ENCODE measurements around the gene TMPRSS12. TPM values are rescaled to one million over a fixed set of nuclear protein-coding genes. Genes with fewer than 3 reads are reported as not detected.
"Not testable (repeated sequence)": the region's sequence is repeated elsewhere in the genome, so short reads cannot be mapped to it uniquely, and the experiment has no call there.

Gene TMPRSS12
- total and polyA plus RNA-seq, 2 donors (not counting 1 experiment from before 2014, with no cell fraction given), result not detected

GRCh38 chr12:50803230-50803875, 39.4 kb upstream of the TMPRSS12 start:
- Histone ChIP-seq H3K79me2 (ENCODE audit: control insufficient read depth, insufficient read depth, low read length) (no peaks in the 10 kb centered on the region), H2AFZ (ENCODE audit: insufficient read depth, low read depth, low read length, poor library complexity, severe bottlenecking) (no peak overlapping the region), H3K9me3 (ENCODE audit: control extremely low read depth in 1 of 3, control insufficient read depth in 2 of 3, insufficient read depth in 1 of 3, low read length in 2 of 3) (peaks cover 7 to 15% (median 10%) of the 10 kb centered on the region in 3 donors), H3K4me1 (ENCODE audit: control insufficient read depth in 2 of 2, insufficient read depth in 2 of 2, low read length in 2 of 2) (no peaks in the 10 kb centered on the region), H3K36me3 (replicated peaks in 1 of 2; ENCODE audit: control extremely low read depth in 1 of 2, control insufficient read depth in 1 of 2, extremely low read depth in 1 of 2, insufficient read depth in 2 of 2, low read length in 1 of 2) (peaks cover 15 to 25% of the 10 kb centered on the region in 2 experiments), H3K4me3 (ENCODE audit: control extremely low read depth in 1 of 5, extremely low read depth in 1 of 5, insufficient read depth in 1 of 5, low read depth in 2 of 5, low read length in 4 of 5) (no peak overlapping the region), H3K27me3 (replicated peaks in 1 of 4; ENCODE audit: control extremely low read depth in 1 of 4, control insufficient read depth in 3 of 4, insufficient read depth in 4 of 4, low read length in 3 of 4) (no peaks in the 10 kb centered on the region), H3K9ac (ENCODE audit: low read length) (no peak overlapping the region), H3K27ac (ENCODE audit: low read length in 2 of 2) (no peak overlapping the region), H4K20me1 (ENCODE audit: control insufficient read depth, insufficient read depth, low read length, poor library complexity, severe bottlenecking) (no peaks in the 10 kb centered on the region), H3K4me2 (replicated peaks; ENCODE audit: low read depth, low read length, poor library complexity, severe bottlenecking) (no peak overlapping the region)
- POLR2A ChIA-PET, result no interaction called here
- DNase-seq (no peak), ATAC-seq (ENCODE audit: low read depth) (no peak)
- H3K4me3 Mint-ChIP-seq, result no peak overlapping the region
- TF ChIP-seq CTCF (IDR thresholded peaks at IDR 0.05) (no peak), EZH2 (IDR thresholded peaks at IDR 0.05; ENCODE audit: borderline replicate concordance, insufficient read depth, low read depth, low read length, poor library complexity, severe bottlenecking) (no peak)
- peaks cover 3% of the 10 kb centered on the region for H3K9me3 Mint-ChIP-seq (ENCODE audit: insufficient read depth)
- H3K27ac Mint-ChIP-seq, result no peak overlapping the region
- CTCF ChIA-PET, result interaction anchor here (0.5 to 1.4 kb wide), 2 partner anchors 184 to 296 kb away, joined by 3 to 6 read pairs; no protein-coding TSS in a partner anchor
- WGBS (ENCODE audit: insufficient coverage), result no CpG with 5 or more reads among the region's 2 CpGs
- no peaks in the 10 kb centered on the region for H3K4me1 Mint-ChIP-seq
- intact Hi-C loops (cut with micrococcal nuclease), result no loop called here
- H3K27me3 Mint-ChIP-seq, result no peaks in the 10 kb centered on the region

- no peak overlapping the region for H3K4me3 Mint-ChIP-seq
- ATAC-seq (ENCODE audit: low read depth) (no peak), DNase-seq (no peak)
- Histone ChIP-seq H3K27ac (ENCODE audit: low read length in 2 of 2) (no peak overlapping the region), H3K9me3 (ENCODE audit: control extremely low read depth in 1 of 3, control insufficient read depth in 2 of 3, insufficient read depth in 1 of 3, low read length in 2 of 3) (no peaks in the 10 kb centered on the region), H3K4me3 (ENCODE audit: control extremely low read depth in 1 of 5, extremely low read depth in 1 of 5, insufficient read depth in 1 of 5, low read depth in 2 of 5, low read length in 4 of 5) (no peak overlapping the region), H2AFZ (ENCODE audit: insufficient read depth, low read depth, low read length, poor library complexity, severe bottlenecking) (no peak overlapping the region), H3K36me3 (replicated peaks in 1 of 2; ENCODE audit: control extremely low read depth in 1 of 2, control insufficient read depth in 1 of 2, extremely low read depth in 1 of 2, insufficient read depth in 2 of 2, low read length in 1 of 2) (peaks cover 8 to 11% of the 10 kb centered on the region in 2 experiments), H3K27me3 (replicated peaks in 1 of 4; ENCODE audit: control extremely low read depth in 1 of 4, control insufficient read depth in 3 of 4, insufficient read depth in 4 of 4, low read length in 3 of 4) (no peaks in the 10 kb centered on the region), H3K4me1 (ENCODE audit: control insufficient read depth in 2 of 2, insufficient read depth in 2 of 2, low read length in 2 of 2) (no peaks in the 10 kb centered on the region), H3K79me2 (ENCODE audit: control insufficient read depth, insufficient read depth, low read length) (no peaks in the 10 kb centered on the region), H3K4me2 (replicated peaks; ENCODE audit: low read depth, low read length, poor library complexity, severe bottlenecking) (no peak overlapping the region), H3K9ac (ENCODE audit: low read length) (no peak overlapping the region), H4K20me1 (ENCODE audit: control insufficient read depth, insufficient read depth, low read length, poor library complexity, severe bottlenecking) (no peaks in the 10 kb centered on the region)
- no peaks in the 10 kb centered on the region for H3K4me1 Mint-ChIP-seq
- ChIA-PET CTCF (no interaction called here), POLR2A (no interaction called here)
- TF ChIP-seq CTCF (IDR thresholded peaks at IDR 0.05), result no peak
- no peak for TF ChIP-seq EZH2 (IDR thresholded peaks at IDR 0.05; ENCODE audit: borderline replicate concordance, insufficient read depth, low read depth, low read length, poor library complexity, severe bottlenecking)
- 100% methylated on average over 2 of the region's 4 CpGs for WGBS (ENCODE audit: insufficient coverage)
- H3K9me3 Mint-ChIP-seq (ENCODE audit: insufficient read depth), result no peaks in the 10 kb centered on the region
- H3K27me3 Mint-ChIP-seq, result no peaks in the 10 kb centered on the region
- intact Hi-C loops (cut with micrococcal nuclease), result no loop called here
- no peak overlapping the region for H3K27ac Mint-ChIP-seq
Measured at GRCh38 chr12:50806176-50806575, 36.5 kb upstream of the TMPRSS12 start.

GRCh38 chr12:50809131-50809530, 33.6 kb upstream of the TMPRSS12 start:
- H3K4me2 ChIP-seq (replicated peaks; ENCODE audit: low read depth, low read length, poor library complexity, severe bottlenecking); H3K79me2 ChIP-seq (ENCODE audit: control insufficient read depth, insufficient read depth, low read length); intact Hi-C loops (cut with micrococcal nuclease); H3K4me3 Mint-ChIP-seq; H3K27me3 Mint-ChIP-seq; H3K9me3 Mint-ChIP-seq (ENCODE audit: insufficient read depth); ATAC-seq (ENCODE audit: low read depth); H3K9ac ChIP-seq (ENCODE audit: low read length); H3K4me1 ChIP-seq (ENCODE audit: control insufficient read depth in 2 of 2, insufficient read depth in 2 of 2, low read length in 2 of 2); POLR2A ChIA-PET; H3K4me3 ChIP-seq (ENCODE audit: control extremely low read depth in 1 of 5, extremely low read depth in 1 of 5, insufficient read depth in 1 of 5, low read depth in 2 of 5, low read length in 4 of 5); H3K27me3 ChIP-seq (replicated peaks in 1 of 4; ENCODE audit: control extremely low read depth in 1 of 4, control insufficient read depth in 3 of 4, insufficient read depth in 4 of 4, low read length in 3 of 4); DNase-seq; H3K27ac Mint-ChIP-seq; H3K27ac ChIP-seq (ENCODE audit: low read length in 2 of 2); H3K4me1 Mint-ChIP-seq; H4K20me1 ChIP-seq (ENCODE audit: control insufficient read depth, insufficient read depth, low read length, poor library complexity, severe bottlenecking); H3K9me3 ChIP-seq (ENCODE audit: control extremely low read depth in 1 of 3, control insufficient read depth in 2 of 3, insufficient read depth in 1 of 3, low read length in 2 of 3); H2AFZ ChIP-seq (ENCODE audit: insufficient read depth, low read depth, low read length, poor library complexity, severe bottlenecking): not testable (repeated sequence)
- CTCF ChIA-PET, result interaction anchor here (1.4 kb wide), 1 partner anchor 13 kb away, joined by 3 read pairs; no protein-coding TSS in a partner anchor
- WGBS (ENCODE audit: insufficient coverage), result 90% methylated on average over 2 of the region's 4 CpGs
- peaks cover 9 to 27% of the 10 kb centered on the region in 2 experiments for H3K36me3 ChIP-seq (replicated peaks in 1 of 2; ENCODE audit: control extremely low read depth in 1 of 2, control insufficient read depth in 1 of 2, extremely low read depth in 1 of 2, insufficient read depth in 2 of 2, low read length in 1 of 2)

All from B cell (primary cell).